Activated CD4-positive, alpha-beta T cell treated with anti-CD3 and anti-CD28 coated beads for 1 hour (primary cell): ENCODE data around the gene TWIST2.

Experiments used
- DNase-seq: peaks from one replicate; pipeline ENCODE4 v3.0.0-alpha.2; 2020

Gene TWIST2

GRCh38 chr2:238874330-238875050, 26.6 kb downstream of the TWIST2 start:
- no peak for DNase-seq

GRCh38 chr2:238875101-238875470, 27.2 kb downstream of the TWIST2 start:
- DNase-seq = no peak

DNA sequence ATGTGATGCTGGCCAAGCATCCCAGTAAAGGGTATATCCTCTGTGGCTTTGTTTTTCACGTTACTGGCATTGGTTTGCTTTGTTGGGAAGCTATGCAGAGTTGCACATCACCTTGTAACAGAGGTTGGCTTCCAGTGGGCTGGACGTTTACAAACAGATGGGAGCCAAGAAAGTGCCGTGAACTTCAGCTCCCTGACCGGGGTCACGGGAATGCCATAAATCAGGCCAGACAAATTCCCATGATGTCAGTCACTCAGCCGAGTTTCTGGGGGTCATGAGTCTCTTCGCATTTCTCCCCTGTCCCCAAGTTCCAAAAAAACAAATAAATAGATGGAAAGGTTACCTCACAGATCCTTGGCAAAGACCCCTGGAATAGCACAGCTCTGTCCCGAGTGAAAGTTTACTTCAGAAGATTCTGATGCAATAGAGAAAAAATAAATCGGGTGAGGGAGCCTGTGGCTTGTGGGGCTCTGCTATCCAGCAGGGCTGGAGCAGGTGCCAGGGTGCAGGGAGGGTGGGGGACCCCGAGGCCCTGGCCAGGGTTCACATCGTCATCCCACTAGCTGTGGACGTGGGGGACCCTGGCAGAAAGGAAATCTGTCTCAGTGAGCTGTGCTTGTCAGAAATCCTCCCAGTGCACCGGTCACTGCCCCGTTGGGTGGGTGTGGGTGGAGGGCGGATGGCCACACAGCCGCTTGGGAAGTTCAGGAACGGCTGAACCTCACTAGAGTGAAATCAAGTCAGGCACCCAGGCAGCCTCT, 27.8 kb downstream of the TWIST2 start:
- DNase-seq = no peak

DNA sequence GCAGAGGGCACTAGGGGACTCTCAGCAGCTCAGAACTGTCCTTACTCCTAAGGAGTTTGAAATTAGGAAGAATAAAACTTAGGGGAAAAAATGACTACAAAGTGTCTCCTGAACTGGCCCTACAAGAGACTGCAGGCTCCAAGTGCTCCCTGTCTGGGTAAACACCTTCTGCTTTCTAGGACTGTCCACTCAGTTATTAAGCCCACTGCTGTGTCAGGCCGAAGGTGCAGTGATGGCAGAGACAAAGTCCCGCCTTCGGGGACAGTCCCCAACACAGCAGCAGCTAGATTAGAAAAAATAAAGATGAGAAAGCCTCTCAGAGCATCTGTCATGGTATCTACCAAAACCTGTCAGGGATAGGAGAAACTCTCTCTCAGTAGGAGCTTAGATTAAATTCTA, 28.3 kb downstream of the TWIST2 start:
- DNase-seq = no peak

DNA sequence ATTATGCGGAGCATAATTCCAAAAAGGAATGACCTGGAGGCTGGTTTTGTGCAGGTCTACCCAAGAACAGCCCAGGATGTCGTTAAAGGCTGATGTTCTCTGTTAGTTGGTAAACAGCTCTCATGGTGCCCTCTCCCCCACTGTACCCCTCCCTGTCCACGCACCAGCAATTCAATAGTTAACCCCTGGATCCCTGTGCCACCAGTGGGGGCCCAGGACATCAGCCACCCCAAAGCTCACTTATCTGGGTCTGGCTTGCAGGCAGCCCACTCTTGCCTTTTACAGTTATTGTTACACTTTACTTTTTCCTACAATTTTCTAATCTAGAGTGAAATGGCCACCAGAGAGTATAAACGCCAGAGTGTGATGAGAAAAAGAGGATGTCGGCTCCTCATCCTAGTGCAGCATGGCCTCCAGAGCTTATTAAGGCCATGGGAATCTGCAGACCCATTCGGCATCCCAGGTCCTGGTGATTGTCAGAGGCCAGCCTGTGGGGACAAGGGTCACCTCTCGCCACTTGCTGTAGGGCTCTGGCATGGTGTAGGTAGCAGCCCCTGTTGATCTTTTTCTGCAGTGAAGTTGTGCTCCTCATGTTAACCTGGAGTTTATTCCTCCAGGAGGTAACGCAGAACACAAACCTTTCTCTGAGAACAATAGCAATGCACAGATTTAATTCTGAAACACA, 30.3 kb downstream of the TWIST2 start:
- DNase-seq = no peak

DNA sequence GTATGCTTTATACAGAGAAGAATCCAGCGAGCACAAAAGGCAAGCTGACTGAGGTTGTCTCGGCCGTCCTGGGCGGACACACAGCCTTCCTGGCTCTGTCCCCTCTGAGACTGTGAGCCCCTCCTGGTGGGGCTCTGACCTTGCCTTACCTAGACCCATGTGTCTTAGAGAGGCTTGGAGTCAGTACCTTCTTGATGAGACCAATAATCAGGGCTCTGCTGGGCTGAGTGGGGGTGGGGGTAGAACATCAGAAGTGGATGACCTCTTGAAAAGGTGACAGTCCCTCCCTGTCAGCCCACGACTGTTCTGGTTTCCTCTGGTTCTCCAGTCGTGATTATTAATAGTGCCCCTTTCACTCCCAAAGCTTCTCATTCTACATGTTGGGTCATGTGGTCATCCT, 31.2 kb downstream of the TWIST2 start:
- no peak for DNase-seq

DNA sequence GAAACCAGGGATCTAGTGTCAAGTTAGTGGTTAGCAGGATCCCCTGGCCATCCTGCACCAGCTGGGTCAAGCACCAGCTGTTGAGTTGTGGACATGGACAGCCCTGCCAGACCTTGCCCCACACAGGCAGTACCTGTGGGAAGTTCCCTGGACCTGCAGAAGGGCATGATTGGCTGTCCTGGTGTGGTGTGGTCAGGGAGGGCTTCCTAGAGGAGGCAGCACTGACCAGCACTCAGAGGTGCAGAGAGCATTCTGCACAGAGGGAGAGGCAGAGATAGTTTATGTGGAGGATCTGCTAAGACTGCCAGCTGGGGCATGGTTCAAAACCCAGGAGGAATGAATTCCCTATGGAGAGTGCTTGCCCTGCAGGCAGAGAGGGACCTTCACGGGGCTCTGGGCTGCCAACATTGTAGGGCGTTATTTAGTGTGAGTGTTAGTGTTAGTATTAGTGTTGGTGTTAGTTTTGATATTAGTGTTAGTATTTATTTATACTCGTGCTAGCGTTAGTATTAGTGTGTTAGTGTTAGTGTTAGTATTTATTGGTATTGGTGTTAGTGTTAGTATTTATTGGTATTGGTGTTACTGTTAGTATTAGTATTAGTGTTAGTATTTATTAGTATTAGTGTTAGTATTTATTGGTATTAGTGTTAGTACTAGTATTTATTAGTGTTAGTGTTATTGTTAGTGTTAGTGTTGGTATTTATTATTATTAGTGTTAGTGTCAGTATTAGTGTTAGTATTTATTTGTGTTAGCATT, 31.9 kb downstream of the TWIST2 start:
- DNase-seq = no peak

DNA sequence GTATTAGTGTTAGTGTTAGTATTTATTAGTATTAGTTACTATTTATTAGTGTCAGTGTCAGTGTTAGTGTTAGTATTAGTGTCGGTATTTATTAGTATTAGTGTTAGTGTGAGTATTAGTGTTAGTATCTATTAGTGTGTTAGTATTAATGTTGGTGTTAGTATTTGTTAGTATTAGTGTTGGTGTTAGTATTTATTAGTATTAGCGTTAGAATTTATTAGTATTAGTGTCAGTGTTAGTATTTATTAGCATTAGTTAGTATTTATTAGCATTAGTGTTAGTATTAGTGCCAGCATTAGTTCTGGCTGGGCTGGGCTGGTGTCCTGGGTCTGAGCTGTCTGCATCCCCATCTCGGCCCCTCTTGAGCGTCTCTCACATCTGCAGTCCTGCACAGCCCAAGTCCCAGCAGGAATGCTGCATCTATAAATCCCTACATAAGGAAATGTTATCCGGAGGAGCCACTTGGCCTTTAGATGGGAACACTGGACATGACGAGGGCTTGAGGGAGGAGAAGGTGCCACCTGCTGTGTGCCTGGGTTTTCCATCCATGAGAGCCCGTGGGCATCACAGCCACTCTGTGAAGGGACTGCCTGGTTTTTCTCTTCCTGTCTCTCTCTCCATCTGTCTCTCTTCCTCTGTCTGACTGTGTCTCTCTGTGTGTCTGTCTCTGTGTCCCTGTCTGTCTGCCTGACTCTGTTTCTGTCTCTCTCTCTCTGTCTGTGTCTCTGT, 33.6 kb downstream of the TWIST2 start:
- DNase-seq = no peak

- no peak for DNase-seq
Measured at GRCh38 chr2:238882082-238882755, 34.3 kb downstream of the TWIST2 start.

DNA sequence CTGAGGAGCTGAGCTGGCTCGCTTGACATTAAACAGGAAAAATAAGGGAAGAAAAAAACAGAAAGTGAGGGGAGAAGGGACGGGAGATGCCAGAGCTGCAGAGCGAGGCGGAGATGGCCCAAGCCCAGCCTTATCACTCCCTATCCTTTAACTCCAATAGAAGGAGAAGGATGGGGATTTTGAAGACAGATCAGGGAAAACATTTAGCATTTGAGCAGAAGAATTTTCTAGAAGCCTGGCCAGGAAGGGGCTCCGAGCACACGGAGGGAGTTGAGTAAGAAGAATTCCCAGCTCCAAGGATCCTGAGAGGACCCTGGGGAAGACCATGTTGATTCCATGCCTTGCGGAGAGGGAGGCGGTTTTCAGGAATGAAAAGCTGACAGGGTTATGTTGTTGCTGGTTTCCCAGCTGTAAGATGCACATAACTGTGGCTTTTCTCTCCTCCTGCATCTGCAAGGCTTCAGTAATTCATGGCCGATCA, 35.6 kb downstream of the TWIST2 start:
- no peak for DNase-seq

GRCh38 chr2:238884122-238884811, 36.4 kb downstream of the TWIST2 start:
- no peak for DNase-seq

- DNase-seq = no peak
Measured at GRCh38 chr2:238884812-238885408, 37.0 kb downstream of the TWIST2 start.

- DNase-seq = no peak
Measured at GRCh38 chr2:238886453-238887094, 38.7 kb downstream of the TWIST2 start.

DNA sequence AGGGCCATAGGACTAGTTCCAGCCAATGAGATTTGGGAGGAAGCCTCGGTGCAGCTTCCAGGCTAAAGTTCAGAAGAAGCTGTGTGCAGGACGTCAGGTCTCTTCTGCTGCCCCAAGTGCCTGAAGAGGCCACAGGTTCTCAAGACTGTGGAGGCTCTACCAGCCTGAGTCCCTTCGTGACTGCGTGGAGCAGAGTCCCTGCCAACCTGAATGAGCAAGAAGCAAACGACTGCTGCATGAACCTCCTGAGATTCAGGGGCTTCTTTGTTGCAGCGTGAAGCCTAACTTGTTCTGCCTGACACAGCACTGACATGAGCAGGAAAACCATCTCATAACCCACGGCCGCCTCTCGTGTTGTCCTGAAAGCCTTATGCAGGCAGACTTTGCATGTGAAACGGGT, 39.7 kb downstream of the TWIST2 start:
- DNase-seq = no peak

DNA sequence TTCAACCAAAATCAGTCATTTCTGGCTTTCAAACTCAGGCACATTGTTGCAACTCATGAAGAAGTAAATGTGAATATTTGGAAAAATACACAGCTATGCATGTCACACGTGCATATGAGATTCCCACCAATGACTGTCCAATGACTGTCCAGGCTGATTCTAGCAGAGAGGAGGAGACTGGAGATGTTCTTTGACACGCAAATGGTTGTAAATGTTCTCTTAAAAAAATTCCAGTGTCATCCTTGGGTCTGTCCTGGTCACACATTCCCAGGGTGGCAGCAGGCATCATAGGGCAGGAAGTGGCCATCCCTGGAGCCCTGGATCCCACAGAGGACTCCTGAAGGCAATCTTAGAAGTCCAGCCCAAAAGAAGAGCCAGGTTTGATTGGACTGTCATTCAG, 40.9 kb downstream of the TWIST2 start:
- no peak for DNase-seq

- no peak for DNase-seq
Measured at GRCh38 chr2:238890131-238890530, 42.2 kb downstream of the TWIST2 start.

DNA sequence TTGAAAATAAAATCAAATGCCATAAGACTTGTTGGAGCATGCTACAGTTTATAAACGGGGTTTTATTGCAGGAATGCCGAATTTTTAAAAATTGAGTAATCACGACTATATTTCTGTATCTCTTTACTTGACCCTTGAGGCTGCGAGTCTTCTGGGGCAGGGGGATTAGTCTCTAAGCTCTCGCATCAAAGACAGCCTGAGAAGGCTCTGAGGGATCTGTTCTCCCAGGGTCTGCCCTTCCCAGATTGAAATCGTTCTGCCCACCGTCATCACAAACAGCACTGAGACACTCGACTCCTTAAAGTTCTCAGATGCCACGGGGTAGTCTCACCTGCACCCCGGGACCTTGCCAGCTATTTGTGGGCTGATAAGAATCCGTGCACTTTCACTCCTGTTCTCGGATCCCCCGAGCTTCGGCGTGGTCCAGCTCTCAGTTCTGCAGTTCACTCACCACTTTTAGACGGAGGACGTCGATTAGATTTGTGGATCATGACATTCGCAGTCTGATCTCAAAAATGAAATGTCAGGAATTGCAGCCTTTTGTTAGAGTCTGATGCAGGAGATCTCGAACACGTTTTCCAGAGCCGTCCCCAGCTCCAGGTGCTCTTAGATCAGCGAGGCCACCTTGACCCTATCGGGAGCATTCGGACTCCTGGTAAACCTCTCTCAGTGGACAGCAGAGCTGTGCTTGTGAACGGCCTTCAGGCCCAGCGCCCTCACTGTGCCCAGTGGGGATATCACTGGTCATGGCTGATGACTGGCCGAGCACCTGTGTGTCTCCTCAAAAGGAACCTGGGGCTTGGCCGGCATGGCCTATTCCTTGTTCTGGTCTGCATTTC, 43.0 kb downstream of the TWIST2 start:
- no peak for DNase-seq

DNA sequence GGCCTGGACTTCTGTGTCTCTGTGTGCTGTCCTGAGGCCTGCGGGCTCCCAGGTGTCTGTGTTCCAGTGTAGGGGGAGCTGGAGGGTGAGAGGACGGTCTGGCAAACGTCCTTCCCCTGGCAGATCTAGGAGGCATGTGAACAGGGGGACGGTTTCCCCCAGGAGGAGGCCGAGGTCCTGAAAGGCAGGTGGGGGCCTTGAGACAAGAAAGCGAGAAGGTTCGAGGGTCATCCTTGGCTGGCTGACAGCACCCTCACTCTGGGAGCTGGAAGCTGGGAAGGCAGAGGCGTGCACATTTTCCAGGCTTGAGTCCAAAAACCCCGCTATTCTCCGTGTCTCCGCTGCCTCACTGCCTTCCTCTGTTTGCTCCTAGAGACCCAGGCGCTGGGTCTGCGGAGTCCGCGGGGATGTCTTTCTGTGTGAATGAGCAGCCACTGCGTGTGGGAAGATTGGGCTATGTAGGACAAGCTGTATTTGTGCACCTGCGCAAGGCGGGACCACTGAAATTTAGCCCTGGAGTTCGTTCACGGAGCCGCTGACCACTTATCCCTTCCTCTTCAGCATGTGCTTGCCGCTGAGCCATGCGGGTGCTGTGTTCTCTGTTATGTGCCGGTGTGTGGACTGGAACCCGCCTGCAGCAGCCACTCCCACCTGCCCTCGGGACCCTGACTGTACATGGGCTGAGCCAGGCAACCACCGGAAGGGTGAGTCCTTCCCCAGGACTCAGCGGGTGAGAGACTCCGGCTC, 43.7 kb downstream of the TWIST2 start:
- DNase-seq = no peak

DNA sequence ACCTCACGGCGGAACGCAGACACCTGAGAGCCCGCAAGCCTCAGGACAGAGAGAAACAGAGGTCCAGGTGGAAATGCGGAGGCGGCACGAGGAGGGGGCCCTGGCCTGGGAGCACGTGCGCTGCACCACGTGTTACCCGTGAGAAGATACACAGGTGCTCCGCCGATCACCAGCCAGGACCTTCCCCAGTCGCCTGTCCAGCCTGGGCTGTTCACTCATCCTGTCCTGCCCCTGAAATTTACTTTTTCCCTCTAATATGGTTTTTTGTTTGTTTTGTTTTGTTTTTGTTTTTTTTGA, 44.3 kb downstream of the TWIST2 start:
- DNase-seq = no peak
